T47D (cell line): Measurements from ENCODE around the gene MYRF.

ENCODE experiments used
- DNase-seq, 2 experiments: peaks; one replicate each; pipeline versions ENCODE4 v3.0.0 to v3.0.0-alpha.2; 2011 to 2012; ENCODE audit warnings: low read depth in 1 of 2, low spot score in 1 of 2
- JUND ChIP-seq: IDR thresholded peaks from 2 replicates; pipeline ENCODE4 v1.6.1; 2012; ENCODE audit warnings: low read depth
- in situ Hi-C: cut with HindIII; loops from 2 replicates; pipeline ENCODE4 v1.10.0; 2016; ENCODE audit warnings: low sequenced_read_pairs, low pct_unique_long_range_greater_than_20kb

Gene MYRF

GRCh38 chr11:61726775-61727174, 25.7 kb upstream of the MYRF start:
- no peak for DNase-seq
- in situ Hi-C loops: no loop called here
- no peak for TF ChIP-seq JUND

GRCh38 chr11:61727401-61727811, 25.0 kb upstream of the MYRF start:
- no peak for DNase-seq
- in situ Hi-C loops: no loop called here
- TF ChIP-seq JUND: no peak

GRCh38 chr11:61728066-61728939, 24.1 kb upstream of the MYRF start:
- no peak for TF ChIP-seq JUND
- in situ Hi-C loops: no loop called here
- no peak for DNase-seq

GRCh38 chr11:61728940-61729219, 23.6 kb upstream of the MYRF start:
- no peak for TF ChIP-seq JUND
- in situ Hi-C loops: no loop called here
- DNase-seq: no peak

GRCh38 chr11:61730240-61730994, 22.0 kb upstream of the MYRF start:
- peak; percentile 41 to 49 for DNase-seq
- in situ Hi-C loops: no loop called here
- TF ChIP-seq JUND: no peak

- no peak for TF ChIP-seq JUND
- in situ Hi-C loops: no loop called here
- no peak for DNase-seq
Measured at GRCh38 chr11:61731211-61731951, 21.1 kb upstream of the MYRF start.

GRCh38 chr11:61731952-61732675, 20.3 kb upstream of the MYRF start:
- no peak for DNase-seq
- no peak for TF ChIP-seq JUND
- in situ Hi-C loops: no loop called here

- in situ Hi-C loops: no loop called here
- TF ChIP-seq JUND: no peak
- DNase-seq: no peak
Measured at GRCh38 chr11:61732705-61733104, 19.7 kb upstream of the MYRF start.

GRCh38 chr11:61733120-61733978, 19.1 kb upstream of the MYRF start:
- peak; percentile 89 to 99 for DNase-seq
- in situ Hi-C loops: no loop called here
- no peak for TF ChIP-seq JUND

GRCh38 chr11:61734767-61735166, 17.7 kb upstream of the MYRF start:
- no peak for TF ChIP-seq JUND
- in situ Hi-C loops: no loop called here
- DNase-seq: no peak

GRCh38 chr11:61735391-61735790, 17.0 kb upstream of the MYRF start:
- in situ Hi-C loops: no loop called here

GRCh38 chr11:61736310-61736709, 16.1 kb upstream of the MYRF start:
- in situ Hi-C loops: no loop called here
- no peak for TF ChIP-seq JUND

More at GRCh38 chr11:61735391-61735790, 17.0 kb upstream of the MYRF start:
- DNase-seq: no peak
- TF ChIP-seq JUND: no peak

More at GRCh38 chr11:61736310-61736709, 16.1 kb upstream of the MYRF start:
- DNase-seq: no peak
